HepG2 (cell line): ENCODE results near the gene CD9. TPM values are rescaled to one million over a fixed set of nuclear protein-coding genes. Genes with fewer than 3 reads are reported as not detected.
A peak's percentile ranks its signal among the peaks of the same experiment; 100 is the strongest.

Experiments used
- CAMTA2 ChIP-seq: sonication (generic); formaldehyde crosslinking; IDR thresholded peaks from 2 replicates; pipeline ENCODE4 v1.4.0; 2020; ENCODE audit warnings: mild to moderate bottlenecking, missing genetic modification reagents, borderline replicate concordance
- DNMT3B ChIP-seq: conservative IDR thresholded peaks from 2 replicates; pipeline ENCODE4 v1.6.1; 2016; ENCODE audit warnings: missing biosample characterization, control low read depth
- HDAC1 ChIP-seq: sonication (generic); formaldehyde crosslinking; IDR thresholded peaks from 2 replicates; pipeline ENCODE4 v1.5.1; 2020; ENCODE audit warnings: mild to moderate bottlenecking, missing genetic modification reagents
- PHF8 ChIP-seq: sonication (generic); formaldehyde crosslinking; IDR thresholded peaks from 2 replicates; pipeline ENCODE4 v1.5.0; 2020; ENCODE audit warnings: missing genetic modification reagents
- SP4 ChIP-seq: sonication (generic); formaldehyde crosslinking; IDR thresholded peaks from 2 replicates; pipeline ENCODE4 v1.8.1; 2023; ENCODE audit warnings: mild to moderate bottlenecking, missing genetic modification reagents
- SUZ12 ChIP-seq: fragments of 150-350 bp; IDR thresholded peaks from 2 replicates; pipeline ENCODE4 v1.6.1; 2014; ENCODE audit warnings: low read depth, low read length
- TARDBP ChIP-seq: sonication (generic); formaldehyde crosslinking; IDR thresholded peaks from 2 replicates; pipeline ENCODE4 v1.8.0; 2022; ENCODE audit warnings: mild to moderate bottlenecking, missing genetic modification reagents
- TBP ChIP-seq: sonication (generic); formaldehyde crosslinking; IDR thresholded peaks from 2 replicates; pipeline ENCODE4 v1.5.0; 2020; ENCODE audit warnings: missing genetic modification reagents
- U2AF2 ChIP-seq: fragments of 200-400 bp; formaldehyde crosslinking; IDR thresholded peaks from 2 replicates; pipeline ENCODE4 v1.6.1; 2017; ENCODE audit warnings: low read depth, mild to moderate bottlenecking, low read length
- ZC3H13 ChIP-seq: sonication (generic); formaldehyde crosslinking; IDR thresholded peaks from 2 replicates; pipeline ENCODE4 v1.8.1; 2023; ENCODE audit warnings: mild to moderate bottlenecking, missing genetic modification reagents, moderate library complexity
- ZNF331 ChIP-seq: sonication (generic); formaldehyde crosslinking; IDR thresholded peaks from 2 replicates; pipeline ENCODE4 v1.4.0; 2020; ENCODE audit warnings: missing genetic modification reagents
- ZNF460 ChIP-seq: sonication (generic); formaldehyde crosslinking; IDR thresholded peaks from 2 replicates; pipeline ENCODE4 v1.5.1; 2020; ENCODE audit warnings: missing genetic modification reagents, mild to moderate bottlenecking, borderline replicate concordance
- ZNF772 ChIP-seq: sonication (generic); formaldehyde crosslinking; IDR thresholded peaks from 2 replicates; pipeline ENCODE4 v1.5.0; 2020; ENCODE audit warnings: mild to moderate bottlenecking, missing genetic modification reagents
- ZSCAN29 ChIP-seq: sonication (generic); formaldehyde crosslinking; conservative IDR thresholded peaks from 2 replicates; pipeline ENCODE4 v1.4.0; 2020; ENCODE audit warnings: mild to moderate bottlenecking, missing genetic modification reagents
- polyA plus RNA-seq, 8 experiments: library from polyadenylated mRNA; depleted of rRNA in 3 of 8; stranded (reverse) in 7 of 8; unstranded in 1 of 8; fragments of >200 nt; fragmentation: Illumina TruSeq in 4 of 8; extraction: Trizol in 4 of 8; gene quantifications; 2 replicates each; pipeline versions ENCODE4 v1.2.1 to v1.2.3, GENCODE V29; 2011 to 2016; ENCODE audit warnings: low read depth in 4 of 8, missing spikeins in 1 of 8, mixed read lengths in 1 of 8; ENCODE audit not compliant: insufficient read depth in 1 of 8
- total RNA-seq, 5 experiments: library from RNA; depleted of rRNA; stranded (reverse); fragments of >200 nt; fragmentation: Illumina TruSeq; extraction: Trizol; gene quantifications; 2 replicates each; pipeline ENCODE4 v1.2.3, GENCODE V29; 2016; ENCODE audit warnings: low read depth in 1 of 5
- TF ChIP-seq, protein P1 (sequence below): sonication (generic); formaldehyde crosslinking; IDR thresholded peaks from 2 replicates; pipeline ENCODE4 v1.5.0; 2020; ENCODE audit warnings: mild to moderate bottlenecking, missing genetic modification reagents
- TF ChIP-seq, protein P2 (sequence below): sonication (generic); formaldehyde crosslinking; IDR thresholded peaks from 2 replicates; pipeline ENCODE4 v1.8.1; 2023; ENCODE audit warnings: mild to moderate bottlenecking, missing genetic modification reagents
- TF ChIP-seq, protein P3 (sequence below): sonication (generic); formaldehyde crosslinking; IDR thresholded peaks from 2 replicates; pipeline ENCODE4; 2020; ENCODE audit warnings: missing genetic modification reagents, mild to moderate bottlenecking, borderline replicate concordance
- TF ChIP-seq, protein P4 (sequence below): sonication (generic); formaldehyde crosslinking; IDR thresholded peaks from 2 replicates; pipeline ENCODE4 v1.5.0; 2020; ENCODE audit warnings: mild to moderate bottlenecking, missing genetic modification reagents
- TF ChIP-seq, protein P5 (sequence below): IDR thresholded peaks from 2 replicates; pipeline ENCODE4 v1.4.0; 2020; ENCODE audit warnings: mild to moderate bottlenecking, missing genetic modification reagents

Gene CD9
- total and polyA plus RNA-seq, 2 of the 13 experiments (the other 11 are each of a cell fraction or from before 2014, with no cell fraction given), result 5.8 to 38.3 TPM

DNA sequence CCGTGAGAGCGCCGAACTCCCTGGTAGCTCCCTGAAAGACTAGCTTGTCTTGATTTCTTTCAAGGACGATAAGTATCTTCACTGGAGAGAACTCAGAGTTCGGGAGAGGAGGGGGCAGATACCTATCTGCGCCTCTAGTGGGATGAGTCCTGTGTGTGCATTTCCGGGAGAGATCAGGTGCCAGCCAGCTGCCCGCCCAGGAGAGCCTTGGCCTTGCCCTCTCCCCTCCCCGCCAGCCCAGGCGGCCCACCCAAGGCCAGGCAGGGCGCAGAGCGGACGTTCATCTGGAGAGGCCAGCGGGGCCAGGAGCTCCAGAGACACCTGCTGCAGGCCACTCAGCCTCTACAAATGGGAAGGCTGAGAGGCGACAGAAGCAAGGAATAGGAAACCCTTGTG lies 1.0 kb downstream of the CD9 start (continued):
- TF ChIP-seq, protein P1, sequence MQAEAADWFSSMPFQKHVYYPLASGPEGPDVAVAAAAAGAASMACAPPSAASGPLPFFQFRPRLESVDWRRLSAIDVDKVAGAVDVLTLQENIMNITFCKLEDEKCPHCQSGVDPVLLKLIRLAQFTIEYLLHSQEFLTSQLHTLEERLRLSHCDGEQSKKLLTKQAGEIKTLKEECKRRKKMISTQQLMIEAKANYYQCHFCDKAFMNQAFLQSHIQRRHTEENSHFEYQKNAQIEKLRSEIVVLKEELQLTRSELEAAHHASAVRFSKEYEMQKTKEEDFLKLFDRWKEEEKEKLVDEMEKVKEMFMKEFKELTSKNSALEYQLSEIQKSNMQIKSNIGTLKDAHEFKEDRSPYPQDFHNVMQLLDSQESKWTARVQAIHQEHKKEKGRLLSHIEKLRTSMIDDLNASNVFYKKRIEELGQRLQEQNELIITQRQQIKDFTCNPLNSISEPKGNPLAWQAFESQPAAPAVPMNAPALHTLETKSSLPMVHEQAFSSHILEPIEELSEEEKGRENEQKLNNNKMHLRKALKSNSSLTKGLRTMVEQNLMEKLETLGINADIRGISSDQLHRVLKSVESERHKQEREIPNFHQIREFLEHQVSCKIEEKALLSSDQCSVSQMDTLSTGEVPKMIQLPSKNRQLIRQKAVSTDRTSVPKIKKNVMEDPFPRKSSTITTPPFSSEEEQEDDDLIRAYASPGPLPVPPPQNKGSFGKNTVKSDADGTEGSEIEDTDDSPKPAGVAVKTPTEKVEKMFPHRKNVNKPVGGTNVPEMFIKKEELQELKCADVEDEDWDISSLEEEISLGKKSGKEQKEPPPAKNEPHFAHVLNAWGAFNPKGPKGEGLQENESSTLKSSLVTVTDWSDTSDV, result no peak
- TF ChIP-seq TARDBP (CRISPR knock-in tag) (no peak), SUZ12 (no peak), ZNF331 (CRISPR knock-in tag) (0 out of 2 replicates have a peak, but pooled peaks have one; percentile 42), ZC3H13 (CRISPR knock-in tag) (no peak), ZNF772 (CRISPR knock-in tag) (no peak), TBP (CRISPR knock-in tag) (no peak), U2AF2 (no peak), ZNF460 (CRISPR knock-in tag) (no peak), HDAC1 (CRISPR knock-in tag) (no peak), ZSCAN29 (no peak), DNMT3B (CRISPR knock-in tag) (no peak), PHF8 (CRISPR knock-in tag) (no peak), SP4 (CRISPR knock-in tag) (no peak), CAMTA2 (CRISPR knock-in tag) (no peak)
- TF ChIP-seq, protein P2, sequence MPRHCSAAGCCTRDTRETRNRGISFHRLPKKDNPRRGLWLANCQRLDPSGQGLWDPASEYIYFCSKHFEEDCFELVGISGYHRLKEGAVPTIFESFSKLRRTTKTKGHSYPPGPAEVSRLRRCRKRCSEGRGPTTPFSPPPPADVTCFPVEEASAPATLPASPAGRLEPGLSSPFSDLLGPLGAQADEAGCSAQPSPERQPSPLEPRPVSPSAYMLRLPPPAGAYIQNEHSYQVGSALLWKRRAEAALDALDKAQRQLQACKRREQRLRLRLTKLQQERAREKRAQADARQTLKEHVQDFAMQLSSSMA (CRISPR knock-in tag), result no peak
- TF ChIP-seq, protein P3, sequence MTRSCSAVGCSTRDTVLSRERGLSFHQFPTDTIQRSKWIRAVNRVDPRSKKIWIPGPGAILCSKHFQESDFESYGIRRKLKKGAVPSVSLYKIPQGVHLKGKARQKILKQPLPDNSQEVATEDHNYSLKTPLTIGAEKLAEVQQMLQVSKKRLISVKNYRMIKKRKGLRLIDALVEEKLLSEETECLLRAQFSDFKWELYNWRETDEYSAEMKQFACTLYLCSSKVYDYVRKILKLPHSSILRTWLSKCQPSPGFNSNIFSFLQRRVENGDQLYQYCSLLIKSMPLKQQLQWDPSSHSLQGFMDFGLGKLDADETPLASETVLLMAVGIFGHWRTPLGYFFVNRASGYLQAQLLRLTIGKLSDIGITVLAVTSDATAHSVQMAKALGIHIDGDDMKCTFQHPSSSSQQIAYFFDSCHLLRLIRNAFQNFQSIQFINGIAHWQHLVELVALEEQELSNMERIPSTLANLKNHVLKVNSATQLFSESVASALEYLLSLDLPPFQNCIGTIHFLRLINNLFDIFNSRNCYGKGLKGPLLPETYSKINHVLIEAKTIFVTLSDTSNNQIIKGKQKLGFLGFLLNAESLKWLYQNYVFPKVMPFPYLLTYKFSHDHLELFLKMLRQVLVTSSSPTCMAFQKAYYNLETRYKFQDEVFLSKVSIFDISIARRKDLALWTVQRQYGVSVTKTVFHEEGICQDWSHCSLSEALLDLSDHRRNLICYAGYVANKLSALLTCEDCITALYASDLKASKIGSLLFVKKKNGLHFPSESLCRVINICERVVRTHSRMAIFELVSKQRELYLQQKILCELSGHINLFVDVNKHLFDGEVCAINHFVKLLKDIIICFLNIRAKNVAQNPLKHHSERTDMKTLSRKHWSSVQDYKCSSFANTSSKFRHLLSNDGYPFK (CRISPR knock-in tag), result no peak
- TF ChIP-seq, protein P4, sequence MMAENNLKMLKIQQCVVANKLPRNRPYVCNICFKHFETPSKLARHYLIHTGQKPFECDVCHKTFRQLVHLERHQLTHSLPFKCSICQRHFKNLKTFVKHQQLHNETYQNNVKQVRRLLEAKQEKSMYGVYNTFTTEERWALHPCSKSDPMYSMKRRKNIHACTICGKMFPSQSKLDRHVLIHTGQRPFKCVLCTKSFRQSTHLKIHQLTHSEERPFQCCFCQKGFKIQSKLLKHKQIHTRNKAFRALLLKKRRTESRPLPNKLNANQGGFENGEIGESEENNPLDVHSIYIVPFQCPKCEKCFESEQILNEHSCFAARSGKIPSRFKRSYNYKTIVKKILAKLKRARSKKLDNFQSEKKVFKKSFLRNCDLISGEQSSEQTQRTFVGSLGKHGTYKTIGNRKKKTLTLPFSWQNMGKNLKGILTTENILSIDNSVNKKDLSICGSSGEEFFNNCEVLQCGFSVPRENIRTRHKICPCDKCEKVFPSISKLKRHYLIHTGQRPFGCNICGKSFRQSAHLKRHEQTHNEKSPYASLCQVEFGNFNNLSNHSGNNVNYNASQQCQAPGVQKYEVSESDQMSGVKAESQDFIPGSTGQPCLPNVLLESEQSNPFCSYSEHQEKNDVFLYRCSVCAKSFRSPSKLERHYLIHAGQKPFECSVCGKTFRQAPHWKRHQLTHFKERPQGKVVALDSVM (CRISPR knock-in tag), result no peak
- TF ChIP-seq, protein P5, sequence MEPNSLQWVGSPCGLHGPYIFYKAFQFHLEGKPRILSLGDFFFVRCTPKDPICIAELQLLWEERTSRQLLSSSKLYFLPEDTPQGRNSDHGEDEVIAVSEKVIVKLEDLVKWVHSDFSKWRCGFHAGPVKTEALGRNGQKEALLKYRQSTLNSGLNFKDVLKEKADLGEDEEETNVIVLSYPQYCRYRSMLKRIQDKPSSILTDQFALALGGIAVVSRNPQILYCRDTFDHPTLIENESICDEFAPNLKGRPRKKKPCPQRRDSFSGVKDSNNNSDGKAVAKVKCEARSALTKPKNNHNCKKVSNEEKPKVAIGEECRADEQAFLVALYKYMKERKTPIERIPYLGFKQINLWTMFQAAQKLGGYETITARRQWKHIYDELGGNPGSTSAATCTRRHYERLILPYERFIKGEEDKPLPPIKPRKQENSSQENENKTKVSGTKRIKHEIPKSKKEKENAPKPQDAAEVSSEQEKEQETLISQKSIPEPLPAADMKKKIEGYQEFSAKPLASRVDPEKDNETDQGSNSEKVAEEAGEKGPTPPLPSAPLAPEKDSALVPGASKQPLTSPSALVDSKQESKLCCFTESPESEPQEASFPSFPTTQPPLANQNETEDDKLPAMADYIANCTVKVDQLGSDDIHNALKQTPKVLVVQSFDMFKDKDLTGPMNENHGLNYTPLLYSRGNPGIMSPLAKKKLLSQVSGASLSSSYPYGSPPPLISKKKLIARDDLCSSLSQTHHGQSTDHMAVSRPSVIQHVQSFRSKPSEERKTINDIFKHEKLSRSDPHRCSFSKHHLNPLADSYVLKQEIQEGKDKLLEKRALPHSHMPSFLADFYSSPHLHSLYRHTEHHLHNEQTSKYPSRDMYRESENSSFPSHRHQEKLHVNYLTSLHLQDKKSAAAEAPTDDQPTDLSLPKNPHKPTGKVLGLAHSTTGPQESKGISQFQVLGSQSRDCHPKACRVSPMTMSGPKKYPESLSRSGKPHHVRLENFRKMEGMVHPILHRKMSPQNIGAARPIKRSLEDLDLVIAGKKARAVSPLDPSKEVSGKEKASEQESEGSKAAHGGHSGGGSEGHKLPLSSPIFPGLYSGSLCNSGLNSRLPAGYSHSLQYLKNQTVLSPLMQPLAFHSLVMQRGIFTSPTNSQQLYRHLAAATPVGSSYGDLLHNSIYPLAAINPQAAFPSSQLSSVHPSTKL, result peak; percentile 27; the same call in 1 of the 2 replicates
